ENCODE measurements around the gene NCLN. TPM values are rescaled to one million over a fixed set of nuclear protein-coding genes. Genes with fewer than 3 reads are reported as not detected.
A peak's percentile ranks its signal among the peaks of the same experiment; 100 is the strongest.

The NCLN gene
- total and polyA plus RNA-seq, 9 of the 15 experiments (the other 6 are each of a cell fraction or from before 2014, with no cell fraction given), result 3.8 to 126 (median 39.6) TPM

GRCh38 chr19:3183721-3184641 lies 1.7 kb upstream of the NCLN start (continued):
- no peak for TF ChIP-seq ZNF695 (CRISPR knock-in tag; IDR thresholded peaks at IDR 0.05)
- no peak for TF ChIP-seq GABPA (tag; conservative IDR thresholded peaks at IDR 0.05; ENCODE audit: low read depth)
- no peak for TF ChIP-seq NR1H2 (CRISPR knock-in tag; IDR thresholded peaks at IDR 0.05)
- TF ChIP-seq BRD9 (IDR thresholded peaks at IDR 0.05; ENCODE audit: low read depth, partially characterized antibody), result peak; percentile 58
- TF ChIP-seq NFIC (IDR thresholded peaks at IDR 0.05), result peak; percentile 35
- TF ChIP-seq MYNN (IDR thresholded peaks at IDR 0.05), result 0 out of 2 replicates have a peak, but pooled peaks have one; percentile 52
- no peak for TF ChIP-seq MYNN (CRISPR knock-in tag; IDR thresholded peaks at IDR 0.05)
- no peak for TF ChIP-seq E2F6 (IDR thresholded peaks at IDR 0.05; ENCODE audit: borderline replicate concordance in 1 of 2, extremely low read depth in 1 of 2, insufficient read depth in 1 of 2, insufficient read length in 1 of 2, low read depth in 1 of 2, low read length in 1 of 2, poor library complexity in 1 of 2, severe bottlenecking in 1 of 2)
- TF ChIP-seq ZNF707 (CRISPR knock-in tag; conservative IDR thresholded peaks at IDR 0.05), result no peak
- TF ChIP-seq DACH1 (IDR thresholded peaks at IDR 0.05; ENCODE audit: partially characterized antibody), result peak; percentile 83
- TF ChIP-seq BHLHE40 (IDR thresholded peaks at IDR 0.05; ENCODE audit: low read length), result no peak
- 0 out of 2 replicates have a peak, but pooled peaks have one; percentile 25 for TF ChIP-seq FOXK1 (CRISPR knock-in tag; IDR thresholded peaks at IDR 0.05; ENCODE audit: borderline replicate concordance)
- no peak for TF ChIP-seq ZNF280B (CRISPR knock-in tag; IDR thresholded peaks at IDR 0.05)
- TF ChIP-seq HDGF (IDR thresholded peaks at IDR 0.05), result peak; percentile 100
- no peak for TF ChIP-seq SIRT6 (IDR thresholded peaks at IDR 0.05; ENCODE audit: low read depth, low read length)
- no peak for TF ChIP-seq AFF1 (IDR thresholded peaks at IDR 0.05; ENCODE audit: low read depth in 1 of 2, partially characterized antibody in 2 of 2)
- TF ChIP-seq ZBTB12 (CRISPR knock-in tag; IDR thresholded peaks at IDR 0.05), result 0 out of 2 replicates have a peak, but pooled peaks have one; percentile 9
- no peak for TF ChIP-seq NCOA6 (IDR thresholded peaks at IDR 0.05)
- TF ChIP-seq HDAC2 (IDR thresholded peaks at IDR 0.05), result peak; percentile 100
- peak; percentile 100 for TF ChIP-seq BCOR (IDR thresholded peaks at IDR 0.05)
